Measurements from ENCODE around the gene CADM2.

GRCh38 chr3:85189731-85190130, 230.9 kb downstream of the CADM2 start:
- no peak for TF ChIP-seq CTCF (conservative IDR thresholded peaks at IDR 0.05; ENCODE audit: low read depth, low read length)
- no peak for TF ChIP-seq EZH2phosphoT487 (IDR thresholded peaks at IDR 0.05; ENCODE audit: borderline replicate concordance, low read length)
